NCI-H345 treated with DMSO at 0.1 percent for 48 hours (cell line): ENCODE data around the gene BABAM2.

ENCODE experiments used
- DNase-seq: peaks from one replicate; lab custom pipeline; 2025; ENCODE audit not compliant: unreplicated experiment; lab: John Stamatoyannopoulos, UW

The BABAM2 gene

DNA sequence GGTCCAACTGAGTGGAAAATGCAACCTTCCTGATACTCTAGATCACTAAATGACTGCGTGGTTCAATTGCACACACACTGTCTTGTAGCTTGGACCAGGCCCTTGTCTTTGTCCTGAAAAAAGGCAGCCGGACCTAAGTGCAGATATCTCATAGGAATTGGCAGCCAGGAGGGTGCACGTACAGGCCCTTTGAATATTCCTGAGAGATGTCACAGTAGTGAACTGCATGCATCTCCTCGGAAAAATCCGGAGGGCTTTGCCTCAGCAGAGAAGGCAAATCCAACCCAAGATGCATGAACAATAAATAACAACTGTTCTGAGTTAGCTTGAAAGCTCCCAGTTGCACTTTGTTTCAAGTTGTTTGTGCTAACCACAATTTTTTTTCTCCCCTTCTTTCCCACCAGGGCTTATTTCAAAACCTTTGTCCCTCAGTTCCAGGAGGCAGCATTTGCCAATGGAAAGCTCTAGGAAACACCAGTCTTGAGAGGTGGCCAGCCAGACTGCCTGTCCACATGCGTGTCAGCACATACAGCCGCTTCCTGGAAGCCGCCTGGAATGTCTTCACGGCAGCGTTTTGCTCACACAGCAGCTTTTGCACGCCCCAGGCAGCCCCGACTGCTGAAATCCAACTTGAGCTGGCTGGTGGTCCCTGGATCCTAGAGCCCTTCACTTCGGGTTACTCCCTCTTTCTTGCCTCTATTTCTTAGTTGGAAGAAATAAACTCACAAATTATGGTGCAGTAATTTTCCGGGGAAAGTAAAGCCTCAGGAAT is 447.7 kb downstream of the BABAM2 start:
- no peak for DNase-seq

DNA sequence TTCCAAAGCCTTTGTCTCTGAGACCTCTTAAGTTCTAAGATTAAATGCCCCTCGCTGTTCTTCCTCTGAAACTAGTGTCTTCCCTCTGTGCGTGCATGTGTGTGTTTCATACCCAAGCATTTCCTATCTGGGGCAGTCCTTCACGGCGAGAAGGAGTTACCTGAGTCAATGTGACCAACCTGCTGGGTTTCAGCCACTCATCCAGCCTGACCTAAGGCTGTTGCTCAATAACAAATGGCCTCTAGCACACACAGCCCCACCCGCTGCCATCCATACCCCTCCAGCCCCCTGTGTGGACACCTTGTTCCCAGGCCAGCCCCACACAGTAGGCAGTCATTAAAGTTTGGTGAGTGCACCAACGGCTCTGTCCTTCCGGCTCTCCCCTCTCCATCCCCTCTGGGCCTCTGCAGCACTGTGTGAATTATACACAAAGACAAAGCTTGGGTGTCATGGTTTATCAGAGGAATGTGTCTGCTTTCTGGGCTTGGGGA is 448.3 kb downstream of the BABAM2 start:
- DNase-seq: no peak

DNA sequence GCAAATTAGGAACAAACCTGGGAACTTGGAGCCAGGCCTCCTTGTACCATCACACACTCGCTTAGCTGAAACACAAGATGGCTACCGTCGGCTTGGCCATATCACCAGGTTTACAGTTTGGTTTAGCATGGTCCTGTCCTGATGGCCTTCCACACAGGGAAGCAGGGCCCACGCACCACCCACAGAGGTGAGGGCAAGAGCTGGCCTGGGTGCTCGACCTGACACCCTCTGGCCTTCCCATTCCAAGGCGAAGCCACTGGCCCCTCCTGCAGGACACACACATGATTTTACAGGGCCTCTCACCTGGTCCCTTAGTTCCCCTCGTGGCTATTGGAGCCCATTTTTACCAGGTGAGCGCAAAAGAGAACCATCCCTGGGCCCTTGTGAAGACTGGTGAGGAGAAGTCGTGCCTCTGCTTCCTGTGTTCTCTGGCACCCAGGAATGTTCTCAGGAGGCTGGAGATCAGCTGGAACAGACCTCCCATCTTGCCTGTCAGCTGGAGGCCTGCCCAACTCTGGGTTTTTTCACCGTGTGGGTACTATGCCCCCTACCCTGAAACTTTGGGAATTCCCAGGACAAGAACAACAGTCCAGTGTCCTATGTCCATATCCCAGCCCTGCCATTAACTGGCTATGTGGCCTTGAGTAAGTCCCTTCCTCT is 449.1 kb downstream of the BABAM2 start:
- no peak for DNase-seq

DNA sequence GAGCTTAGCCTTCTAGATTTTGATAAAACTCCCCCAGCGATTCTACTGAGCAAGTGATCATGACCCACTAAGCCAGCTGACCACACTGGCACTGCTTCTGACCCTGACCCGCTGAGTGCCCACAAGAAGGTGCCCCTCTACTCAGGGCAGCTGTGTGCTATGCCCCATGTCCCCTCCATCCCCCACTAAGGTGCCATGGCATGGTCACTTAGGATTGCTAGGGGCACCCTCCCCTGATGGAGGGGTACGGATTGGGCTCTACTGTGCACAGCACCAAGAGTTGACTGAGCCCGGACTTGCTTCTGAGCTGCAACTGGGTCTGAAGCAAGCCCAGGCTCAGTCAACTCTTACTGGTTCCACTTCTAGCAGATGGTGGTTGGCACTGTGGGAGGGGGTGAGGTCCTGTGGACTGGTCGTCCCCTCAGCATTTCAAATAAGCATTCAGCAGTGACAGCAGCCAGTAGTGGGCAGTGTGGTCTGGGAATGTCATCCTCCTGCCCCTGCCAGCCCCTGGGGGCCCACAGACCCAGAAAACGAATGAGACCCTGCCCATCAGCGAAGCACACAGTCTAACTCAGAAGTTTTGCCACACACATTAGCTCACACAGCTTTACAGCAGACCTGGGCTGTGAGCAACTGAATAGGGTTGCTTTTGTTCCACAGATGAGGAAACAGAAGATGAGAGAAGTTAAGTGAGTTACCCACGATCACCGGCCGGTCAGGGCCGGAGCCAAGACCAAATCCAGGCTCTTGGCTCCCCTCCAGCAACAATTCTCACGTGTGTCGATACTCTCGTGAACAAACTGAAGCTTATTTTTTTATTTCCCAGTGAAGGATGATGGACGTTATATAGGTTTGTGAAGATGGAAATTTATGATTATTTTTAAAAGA is 450.0 kb downstream of the BABAM2 start:
- no peak for DNase-seq

GRCh38 chr2:28341208-28341891 is 450.8 kb downstream of the BABAM2 start:
- DNase-seq: no peak

DNA sequence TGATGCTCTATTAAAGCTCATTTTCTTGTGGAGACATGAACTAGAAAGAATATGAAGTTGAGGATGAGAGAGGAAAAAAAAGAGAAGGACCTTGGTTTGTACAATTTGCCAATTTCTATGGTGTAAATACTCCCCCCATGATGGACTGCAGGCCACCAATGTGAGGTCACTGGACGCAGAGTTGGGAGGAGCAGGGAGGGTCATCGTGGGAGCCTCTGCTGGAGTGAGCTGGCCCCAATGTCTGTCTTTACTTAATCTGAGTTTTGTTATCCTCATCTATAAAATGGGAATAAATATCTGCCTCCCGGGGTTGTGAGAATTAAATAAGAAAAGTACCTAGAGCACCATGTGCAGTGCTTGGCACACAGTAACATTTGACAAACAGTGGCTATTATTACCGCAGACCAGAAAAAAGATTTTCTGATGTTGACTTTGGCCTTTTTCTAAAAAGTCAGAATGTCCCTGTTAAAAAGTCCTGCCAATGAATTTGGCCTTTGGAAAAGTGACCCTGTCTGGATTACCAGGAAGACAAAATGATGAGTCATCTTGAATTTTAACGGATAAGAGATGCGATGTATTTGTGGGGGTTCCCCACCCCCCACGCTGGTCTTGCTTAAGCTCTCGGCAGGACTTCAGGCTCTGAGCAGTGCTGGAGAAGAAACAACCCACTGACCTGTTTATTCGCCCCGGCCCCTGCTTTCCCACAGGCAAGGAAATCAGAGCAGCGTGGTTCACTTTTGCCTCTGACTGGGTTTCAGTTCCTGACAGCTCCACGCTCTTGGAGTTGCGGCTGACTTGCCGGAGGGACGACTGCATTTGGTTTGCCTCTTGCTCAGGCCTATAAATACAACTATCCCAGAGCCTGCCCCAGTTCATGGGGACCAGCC is 451.8 kb downstream of the BABAM2 start:
- DNase-seq: no peak

DNA sequence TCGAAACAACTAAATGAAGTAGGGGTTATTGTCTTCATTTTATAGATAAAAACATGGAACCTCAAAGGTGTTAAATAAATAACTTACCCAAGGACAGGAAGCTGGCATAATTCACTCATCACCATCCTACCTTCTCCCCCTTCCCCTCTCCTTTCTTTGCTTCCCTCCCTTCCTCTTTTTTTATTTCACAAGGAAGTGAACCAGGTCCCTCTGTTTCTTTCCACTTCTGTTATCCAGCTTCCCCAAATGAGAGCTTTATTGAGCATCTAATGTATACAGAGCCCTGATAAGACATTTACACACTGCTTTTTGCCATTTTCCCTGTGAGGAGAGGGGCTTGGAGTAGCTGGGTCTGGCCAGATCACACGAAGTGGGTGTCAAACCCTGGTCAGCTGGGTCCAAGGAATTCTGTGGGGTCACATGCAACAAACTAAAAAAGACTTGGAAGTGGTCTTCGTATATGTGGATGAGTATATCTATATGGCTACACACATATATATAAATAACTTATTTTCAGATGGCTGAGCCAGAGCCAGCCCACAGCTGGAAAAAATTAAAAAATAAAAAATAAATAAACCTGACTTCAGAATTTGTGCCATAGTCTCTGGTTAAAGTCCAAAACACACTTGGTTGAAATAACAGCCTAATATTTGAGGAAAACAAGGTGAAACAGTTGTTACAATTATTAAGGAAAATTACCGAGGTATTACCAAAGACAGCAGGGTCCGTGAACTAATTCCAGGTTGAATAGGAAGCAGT is 452.8 kb downstream of the BABAM2 start:
- DNase-seq: no peak

DNA sequence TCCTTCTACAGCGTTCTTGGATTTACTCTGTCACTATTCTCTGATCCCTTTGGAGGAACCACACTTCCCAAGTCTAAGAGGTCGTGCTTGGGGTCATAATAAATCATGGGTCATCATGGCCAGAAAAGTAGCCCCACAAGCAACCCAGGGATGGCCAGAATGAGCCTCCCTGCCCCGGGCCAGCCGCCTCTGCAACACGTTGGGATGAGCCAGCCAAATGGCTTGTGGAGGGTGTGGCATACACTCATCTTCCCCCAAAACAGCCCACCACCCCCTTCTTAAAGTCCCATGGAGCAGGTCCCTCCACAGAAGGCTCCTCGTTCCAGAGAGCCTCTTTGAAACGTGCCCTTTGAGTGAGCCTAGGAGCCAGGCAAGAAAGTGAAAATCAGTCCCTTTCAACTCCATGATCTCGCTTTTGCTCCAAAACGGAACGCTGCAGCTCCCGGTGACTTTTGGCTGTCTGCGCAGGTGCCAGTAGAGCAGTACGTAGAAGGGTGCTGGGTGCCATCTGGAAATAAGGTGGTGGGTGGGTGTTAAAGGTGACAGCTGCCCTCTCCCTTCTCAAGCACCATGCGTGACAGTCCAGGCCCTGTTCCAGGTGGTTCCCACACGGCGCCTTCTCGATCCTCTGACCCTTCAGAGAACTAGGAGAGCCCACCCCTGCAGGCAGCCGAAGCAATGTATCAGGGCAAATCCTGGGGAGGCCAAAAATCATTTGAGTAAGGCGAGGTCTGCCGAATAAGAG is 453.6 kb downstream of the BABAM2 start:
- DNase-seq: no peak

GRCh38 chr2:28344756-28345373 is 454.3 kb downstream of the BABAM2 start:
- no peak for DNase-seq

GRCh38 chr2:28345619-28346018 is 455.1 kb downstream of the BABAM2 start:
- no peak for DNase-seq

DNA sequence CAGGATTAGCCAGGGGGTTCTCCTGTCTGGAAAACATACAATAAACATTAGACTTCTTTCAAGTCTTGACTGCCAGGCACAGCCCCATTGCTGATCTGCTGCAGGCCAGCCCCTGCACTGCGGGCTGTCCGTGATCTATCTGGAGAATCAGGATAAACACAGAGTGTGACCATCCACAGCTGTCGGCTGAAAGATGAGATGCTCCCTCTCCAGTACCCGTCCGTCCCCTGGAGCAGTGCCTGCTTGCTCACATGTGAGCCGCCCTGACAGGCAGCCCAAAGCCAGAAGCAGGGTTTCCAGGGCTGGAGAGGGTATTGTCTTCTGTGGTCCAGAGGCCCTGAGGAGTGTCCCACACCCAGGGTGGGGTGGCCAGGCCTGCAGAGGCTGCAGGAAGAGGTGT is 456.1 kb downstream of the BABAM2 start:
- no peak for DNase-seq

DNA sequence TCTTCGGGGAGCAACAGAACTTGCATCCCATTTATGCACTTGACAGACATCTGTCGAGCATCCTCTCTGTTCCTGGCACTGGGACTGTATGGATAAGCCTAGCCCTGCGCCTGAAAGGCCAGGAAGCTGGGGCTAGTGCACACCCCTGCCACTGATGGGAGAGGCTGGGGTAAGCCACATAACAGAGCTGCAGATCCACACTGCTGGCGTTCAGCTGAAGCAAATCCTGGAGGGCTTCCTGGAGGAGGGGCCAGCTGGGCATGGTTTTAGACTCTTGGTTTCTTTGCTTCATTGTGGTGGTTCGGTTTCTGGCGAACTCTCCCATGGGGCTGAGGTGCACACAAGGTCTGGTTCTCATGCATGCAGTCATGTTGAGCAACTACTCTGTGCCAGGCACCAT is 456.7 kb downstream of the BABAM2 start:
- DNase-seq: no peak

GRCh38 chr2:28347596-28347995 is 457.1 kb downstream of the BABAM2 start:
- no peak for DNase-seq

DNA sequence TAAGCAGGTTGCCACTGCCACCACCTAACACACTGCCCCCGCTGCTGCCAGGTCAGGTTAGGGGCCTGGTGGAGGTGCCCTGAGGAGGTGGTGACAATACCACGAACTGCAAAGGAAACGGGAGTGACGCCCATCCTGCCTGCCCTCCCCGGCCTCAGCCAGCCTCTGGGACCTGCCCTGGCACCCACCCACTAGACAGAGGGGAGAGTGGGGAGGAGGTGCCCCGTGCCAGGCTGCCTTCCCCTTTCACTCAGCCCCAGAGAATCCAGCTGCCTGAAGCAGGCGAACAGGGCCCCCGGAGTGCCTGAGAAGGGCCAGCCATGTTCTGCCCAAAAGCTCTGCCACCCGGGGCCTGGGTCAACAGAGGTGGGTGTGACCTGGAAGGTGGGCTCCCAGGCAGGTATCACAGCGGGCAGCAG is 457.6 kb downstream of the BABAM2 start:
- no peak for DNase-seq

GRCh38 chr2:28348921-28349320 is 458.4 kb downstream of the BABAM2 start:
- no peak for DNase-seq

- DNase-seq: no peak
Measured at GRCh38 chr2:28349546-28350165, 459.1 kb downstream of the BABAM2 start.

- DNase-seq: no peak
Measured at GRCh38 chr2:28350196-28350595, 459.7 kb downstream of the BABAM2 start.
